GM19025 (cell line): ENCODE results near the gene DEPDC5.

Source experiments
- ATAC-seq: cut with Tn5 transposase; IDR thresholded peaks from one replicate; pipeline ENCODE4 v1.9.1; 2021; ENCODE audit warnings: mild to moderate bottlenecking, low read depth, moderate library complexity; ENCODE audit not compliant: unreplicated experiment

Gene DEPDC5

DNA sequence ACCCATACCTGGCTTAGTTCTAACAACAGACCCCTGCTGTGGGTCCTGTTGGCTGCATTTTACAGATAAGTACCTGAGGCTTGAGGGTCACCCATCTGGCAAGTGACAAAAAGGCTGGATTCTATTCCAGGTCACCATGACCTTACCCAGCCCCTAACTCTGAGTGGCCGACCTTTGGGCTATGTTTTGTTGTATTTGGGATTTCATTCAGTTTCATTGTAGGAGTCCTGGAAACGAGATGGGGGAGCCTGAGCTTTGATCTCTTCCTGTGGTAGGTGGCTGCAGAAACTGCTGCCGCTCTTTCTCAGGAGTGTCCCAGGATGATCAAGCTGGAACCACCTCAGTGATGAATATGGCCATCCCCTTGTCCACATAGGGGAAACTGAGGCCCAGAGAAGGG, 165.9 kb downstream of the DEPDC5 start:
- no peak for ATAC-seq

DNA sequence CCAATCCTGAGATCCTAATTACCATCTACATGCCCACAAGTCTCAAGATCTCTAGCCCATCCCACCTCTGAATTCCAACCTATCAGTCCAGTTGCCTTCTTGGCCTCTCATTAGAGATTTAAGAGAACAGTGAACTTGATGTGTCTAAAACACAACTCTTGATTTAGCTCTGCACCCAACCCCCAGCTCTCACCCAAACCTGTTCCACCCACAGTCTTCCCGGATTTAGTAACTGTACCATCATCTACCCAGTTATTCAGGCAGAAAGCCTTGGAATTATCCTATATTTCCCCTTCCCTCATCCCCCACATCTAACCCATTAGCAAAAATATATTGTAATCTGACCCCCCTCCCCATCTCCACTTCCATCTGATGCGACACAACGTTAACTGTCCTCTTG, 166.5 kb downstream of the DEPDC5 start:
- ATAC-seq, result no peak

DNA sequence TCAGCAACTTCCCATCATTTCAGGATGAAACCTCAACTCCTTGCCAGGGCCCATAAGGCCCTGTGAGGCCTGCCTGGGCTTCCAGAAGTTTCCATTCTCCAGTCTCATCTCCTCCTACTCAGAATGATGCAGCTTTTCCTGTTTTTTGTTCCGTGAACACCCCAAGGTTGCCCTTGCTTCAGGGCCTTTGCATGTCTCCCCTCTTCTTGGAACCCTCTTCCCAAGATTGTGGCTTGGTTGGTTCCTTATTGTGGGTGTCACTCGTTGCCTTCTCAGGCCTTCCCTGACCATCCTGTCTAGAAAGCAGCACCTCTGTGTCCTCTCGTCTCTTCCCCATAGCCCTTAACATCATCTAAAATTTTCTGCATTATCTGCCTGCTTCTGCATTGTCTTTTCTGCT, 167.3 kb downstream of the DEPDC5 start:
- no peak for ATAC-seq

DNA sequence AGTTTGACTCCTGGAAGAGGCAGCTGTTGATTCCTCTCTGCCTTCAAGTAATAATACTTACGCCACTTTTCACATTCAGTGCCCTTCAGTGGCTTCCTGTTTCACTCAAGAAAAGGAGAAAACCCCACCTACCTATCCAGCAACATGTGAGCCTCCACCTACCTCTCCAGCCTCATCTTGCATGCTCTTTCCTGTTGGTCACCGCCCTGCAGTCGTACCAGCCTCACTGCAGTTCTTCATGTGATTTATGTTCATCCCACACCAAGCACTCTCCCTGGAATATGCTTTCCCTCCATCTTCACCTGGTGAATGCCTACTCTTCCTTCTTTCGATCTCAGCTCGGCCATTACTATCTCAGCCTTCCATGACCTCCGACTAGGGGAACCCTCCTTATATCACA, 168.7 kb downstream of the DEPDC5 start:
- no peak for ATAC-seq

DNA sequence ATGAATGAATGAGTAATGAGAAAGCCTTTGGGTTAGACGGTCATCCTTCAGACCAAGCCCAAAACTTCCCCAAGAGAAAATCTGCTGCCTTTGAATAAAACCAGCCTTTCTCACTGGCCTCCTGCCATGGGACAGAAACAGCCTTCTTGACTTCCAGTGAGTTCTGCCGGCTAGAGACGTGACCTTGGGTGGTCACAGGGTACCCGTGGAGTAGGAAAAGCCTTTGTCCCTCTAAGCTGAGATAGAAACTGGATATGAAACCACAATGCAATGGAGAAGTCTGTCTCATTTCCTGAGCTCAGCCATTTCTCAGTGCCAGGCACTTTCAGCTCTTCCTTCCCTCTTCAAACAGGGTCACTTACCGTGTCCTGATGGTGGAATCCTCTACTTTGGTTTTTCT, 169.3 kb downstream of the DEPDC5 start:
- ATAC-seq, result no peak

DNA sequence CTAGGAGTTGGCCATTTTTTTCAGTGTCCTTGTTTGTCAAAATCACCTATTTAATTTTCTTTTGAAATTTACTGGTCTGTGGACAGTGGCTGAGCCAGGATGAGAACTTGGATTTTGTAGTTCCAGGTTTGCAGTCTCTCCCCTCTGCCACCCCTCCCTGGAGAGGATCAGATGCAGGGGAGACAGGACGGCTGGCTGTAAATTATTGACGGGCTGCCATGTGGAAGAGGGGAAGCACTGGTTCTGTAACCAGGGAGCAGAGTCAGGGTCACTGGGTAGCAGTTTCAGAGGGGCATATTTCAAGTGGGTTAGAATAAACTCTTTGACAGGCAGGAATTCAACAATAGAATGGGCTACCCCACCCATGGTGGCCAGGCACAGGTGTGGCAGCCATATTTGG, 169.9 kb downstream of the DEPDC5 start:
- no peak for ATAC-seq

DNA sequence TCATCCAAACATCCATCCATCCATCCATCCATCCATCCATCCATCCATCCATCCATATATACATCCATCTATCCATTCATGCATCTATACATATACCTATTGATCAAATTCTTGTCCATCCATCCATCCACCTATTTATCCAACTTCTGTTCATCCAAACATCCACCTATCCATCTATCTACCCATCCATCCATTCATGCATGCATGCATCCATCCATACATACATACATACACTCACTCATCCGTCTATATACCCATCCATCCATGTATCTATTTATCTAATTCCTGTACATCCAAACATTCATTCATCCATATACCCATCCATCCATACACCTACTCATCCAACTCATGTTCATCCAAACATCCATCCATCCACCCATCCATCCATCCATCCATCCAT, 171.2 kb downstream of the DEPDC5 start:
- ATAC-seq, result no peak

DNA sequence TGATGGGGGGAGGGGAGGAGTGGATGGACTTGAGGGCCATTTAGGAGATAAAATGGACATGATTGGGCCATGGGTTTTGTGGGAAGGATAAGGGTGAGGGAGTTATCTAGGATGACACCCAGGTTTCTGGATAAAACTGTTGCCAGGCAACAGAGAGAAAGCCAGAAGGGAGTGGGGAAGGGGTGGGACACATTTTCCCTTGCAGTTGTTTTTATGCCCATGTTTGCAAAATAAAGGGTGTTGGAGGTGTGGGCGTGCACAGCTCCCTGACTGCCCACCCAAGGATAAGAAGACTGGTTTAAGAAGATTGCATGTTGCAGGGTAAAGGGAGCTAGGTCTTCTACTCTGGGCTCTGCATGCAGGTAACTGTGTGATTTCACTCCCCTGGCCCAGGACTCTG, 172.2 kb downstream of the DEPDC5 start:
- no peak for ATAC-seq

DNA sequence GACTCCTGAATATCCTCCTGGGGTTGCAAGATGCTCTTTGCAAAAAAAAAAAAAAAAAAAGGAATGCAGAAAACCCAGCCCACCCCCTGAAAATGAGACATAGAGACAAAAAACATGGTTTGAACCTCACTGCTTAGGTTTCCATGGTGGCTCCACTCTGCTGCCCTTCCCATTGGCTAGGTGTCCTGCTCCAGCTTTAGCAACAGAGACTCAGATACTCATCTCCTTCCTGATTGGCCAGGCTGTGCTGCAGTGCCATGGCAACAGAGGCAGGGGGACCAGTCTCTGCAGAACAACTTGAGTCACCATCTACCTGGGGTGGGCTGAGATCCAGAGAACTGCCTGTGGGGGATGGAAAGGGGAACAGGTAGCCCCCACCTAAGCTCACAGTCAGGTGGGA, 173.2 kb downstream of the DEPDC5 start:
- ATAC-seq, result no peak

DNA sequence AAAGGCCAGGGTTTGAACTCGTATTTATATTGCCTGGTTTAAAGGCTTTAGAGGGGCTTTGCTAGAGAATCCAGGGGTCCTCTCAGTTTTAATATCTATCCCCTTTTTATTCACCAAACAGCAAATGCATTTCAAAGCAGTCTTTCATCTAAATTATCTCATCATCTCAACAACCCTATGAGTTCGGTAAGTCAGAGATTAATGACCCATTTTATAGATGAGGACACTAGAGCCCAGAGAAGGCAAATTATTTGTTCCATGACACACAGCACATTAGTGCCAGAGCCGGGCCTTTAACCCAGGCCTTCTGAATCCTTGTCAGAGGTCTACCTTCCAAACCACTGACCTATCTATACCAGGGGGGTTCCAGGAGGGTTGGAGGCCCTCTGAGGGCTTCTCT, 173.7 kb downstream of the DEPDC5 start:
- ATAC-seq, result no peak

DNA sequence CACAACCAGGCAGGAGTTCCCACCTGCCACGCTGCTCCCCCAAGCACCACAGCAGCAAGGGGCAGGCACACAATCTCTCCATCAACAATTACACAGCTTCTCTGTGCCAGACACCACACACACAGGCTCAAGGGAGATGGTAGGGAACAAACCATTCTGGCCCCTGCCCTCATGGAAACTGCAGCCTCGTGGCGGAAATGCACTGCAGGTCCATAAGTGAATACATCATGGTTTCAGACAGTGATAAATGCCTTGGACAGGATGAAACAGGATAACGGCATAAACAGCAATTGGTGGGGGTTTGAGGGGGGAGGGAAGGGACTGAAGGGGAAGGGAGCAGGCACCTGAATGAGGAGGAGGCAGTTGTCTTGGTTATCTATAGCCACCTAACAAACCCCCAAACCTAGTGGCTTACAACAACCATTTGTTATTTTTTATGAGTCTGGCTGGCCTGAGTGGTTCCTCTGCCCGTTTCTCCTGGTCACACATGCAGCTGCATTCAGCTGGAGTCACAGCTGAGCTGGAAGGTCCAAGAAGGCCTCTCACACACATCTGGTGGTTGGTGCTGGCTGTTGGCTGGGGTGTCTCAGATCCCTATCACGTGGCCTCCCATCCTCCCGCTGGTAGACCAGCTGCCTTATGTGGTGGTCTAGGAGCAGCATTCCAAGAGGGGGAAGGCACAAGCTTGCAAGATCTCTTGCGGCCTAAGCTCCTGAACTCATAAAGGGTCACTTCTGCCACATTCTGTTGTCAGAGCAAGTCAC, 175.5 kb downstream of the DEPDC5 start:
- ATAC-seq, result no peak

DNA sequence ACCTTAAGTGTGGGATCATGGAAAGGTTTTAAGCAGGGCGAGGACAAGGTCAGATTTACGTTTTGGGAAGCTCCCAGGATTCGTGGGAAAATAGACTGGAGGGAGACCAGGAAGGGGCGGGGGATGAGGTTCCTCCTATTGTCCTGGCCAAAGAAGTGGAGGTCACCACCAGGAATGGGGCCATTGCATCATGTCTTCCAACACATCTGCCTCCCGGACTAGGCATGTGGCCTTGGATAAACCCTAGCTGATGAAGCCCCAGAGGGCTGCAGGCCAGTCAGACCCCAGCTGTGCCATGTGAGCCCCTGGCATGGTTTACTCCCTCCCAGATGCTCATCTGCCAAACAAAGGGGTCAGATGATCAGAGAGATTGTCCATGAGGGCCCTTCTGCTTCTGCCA, 179.0 kb downstream of the DEPDC5 start:
- ATAC-seq, result no peak

DNA sequence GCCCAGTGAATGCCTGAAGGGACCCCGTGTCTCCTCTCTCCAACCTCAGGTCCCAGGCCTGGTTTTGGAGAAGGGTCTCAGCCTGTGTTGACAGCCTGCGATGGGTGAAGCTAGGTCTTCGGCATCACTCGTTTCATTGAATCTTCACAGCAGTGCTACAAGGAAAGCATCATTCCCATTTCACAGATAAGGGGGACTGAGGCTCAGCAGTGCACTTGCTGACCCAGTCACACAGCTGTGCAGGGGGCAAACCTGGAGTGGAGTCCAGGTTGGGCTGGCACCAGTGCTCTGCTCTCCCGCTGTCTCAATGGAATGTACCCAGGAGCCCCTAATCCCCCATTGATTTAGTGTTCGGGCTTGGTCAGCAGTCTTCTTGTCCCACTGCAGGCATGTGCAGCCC, 179.6 kb downstream of the DEPDC5 start:
- no peak for ATAC-seq

DNA sequence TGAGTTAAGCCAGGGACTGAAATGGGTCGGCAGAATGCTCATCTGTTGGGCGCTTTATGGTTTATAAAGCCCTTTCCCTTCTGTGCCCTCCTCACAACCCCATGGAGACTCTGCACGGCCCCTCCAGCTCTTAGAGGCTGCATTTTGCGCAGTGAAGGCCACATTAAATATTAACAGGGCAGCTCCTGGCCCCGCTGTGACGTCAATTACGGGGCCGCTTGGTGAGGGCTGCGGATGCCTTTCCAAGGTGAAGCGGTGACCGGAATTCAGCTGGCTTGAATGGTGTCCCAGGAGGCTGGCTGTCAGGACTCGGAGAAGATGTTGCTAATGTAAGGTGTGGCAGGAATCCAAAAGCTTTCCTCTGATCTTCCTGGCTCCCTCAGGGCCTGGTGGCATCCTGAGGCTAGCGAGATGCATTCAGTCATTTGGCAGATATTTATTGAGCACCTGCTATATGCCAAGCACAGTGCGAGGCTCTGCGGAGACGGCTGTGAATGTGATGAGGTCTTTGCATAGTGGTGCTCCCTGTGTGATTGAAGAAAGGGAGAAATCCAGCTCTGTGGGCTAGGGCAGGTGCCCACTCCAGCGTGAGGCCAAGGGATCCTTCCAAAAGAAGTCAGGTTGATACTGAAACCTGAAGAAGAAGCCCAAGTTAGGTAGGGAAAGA, 180.1 kb downstream of the DEPDC5 start:
- ATAC-seq, result no peak

DNA sequence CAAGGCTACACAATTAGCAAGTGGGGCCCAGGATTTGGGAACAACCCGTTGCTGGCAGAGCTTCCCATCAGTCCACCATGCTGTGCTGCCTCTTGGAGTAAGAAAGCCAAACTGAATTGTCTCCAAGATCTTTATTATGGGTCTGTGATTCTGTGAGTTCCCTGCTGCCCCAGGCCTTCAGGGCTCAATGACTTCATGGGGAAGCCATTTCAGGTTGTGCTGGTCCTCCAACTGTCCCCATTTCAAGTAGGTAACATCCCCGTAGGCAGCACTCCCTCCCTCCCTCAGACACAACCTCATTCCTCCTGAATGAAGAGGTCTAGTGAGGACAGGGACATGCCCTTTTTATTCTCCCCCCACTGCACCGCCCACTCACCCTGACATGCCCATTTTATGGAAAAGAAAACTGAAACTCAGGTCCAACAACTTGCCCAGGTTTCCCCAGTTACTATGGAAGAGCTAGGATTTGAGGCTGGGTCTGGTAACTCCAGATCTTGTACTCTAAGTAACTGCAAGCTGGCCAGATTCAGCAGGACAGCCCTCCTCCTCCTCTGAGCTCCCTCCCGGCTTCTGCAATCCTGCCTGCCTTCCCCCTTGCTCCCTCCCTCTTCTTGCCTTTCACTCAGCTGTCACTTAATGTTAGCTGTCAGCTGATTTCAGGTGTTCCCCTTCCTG, 182.3 kb downstream of the DEPDC5 start:
- ATAC-seq, result no peak

DNA sequence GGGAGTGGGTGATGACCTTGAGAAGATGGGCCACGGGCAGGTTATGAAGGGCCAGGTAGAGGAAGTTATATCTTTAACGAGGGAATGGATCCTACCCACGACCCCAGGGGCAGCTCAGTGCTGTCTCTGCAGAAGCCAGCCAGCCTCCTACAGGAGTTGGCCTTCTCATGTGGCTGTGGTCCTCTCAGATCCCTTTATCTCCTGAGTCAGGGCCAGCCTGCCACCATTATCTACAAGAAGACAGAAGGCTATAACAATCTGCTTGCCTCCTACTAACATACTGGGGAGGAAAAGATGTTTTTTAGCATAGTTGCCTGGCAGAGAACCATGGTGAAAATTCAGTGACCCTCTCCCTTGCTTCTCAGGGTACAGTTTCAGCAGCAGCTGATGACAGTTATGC, 183.5 kb downstream of the DEPDC5 start:
- no peak for ATAC-seq

DNA sequence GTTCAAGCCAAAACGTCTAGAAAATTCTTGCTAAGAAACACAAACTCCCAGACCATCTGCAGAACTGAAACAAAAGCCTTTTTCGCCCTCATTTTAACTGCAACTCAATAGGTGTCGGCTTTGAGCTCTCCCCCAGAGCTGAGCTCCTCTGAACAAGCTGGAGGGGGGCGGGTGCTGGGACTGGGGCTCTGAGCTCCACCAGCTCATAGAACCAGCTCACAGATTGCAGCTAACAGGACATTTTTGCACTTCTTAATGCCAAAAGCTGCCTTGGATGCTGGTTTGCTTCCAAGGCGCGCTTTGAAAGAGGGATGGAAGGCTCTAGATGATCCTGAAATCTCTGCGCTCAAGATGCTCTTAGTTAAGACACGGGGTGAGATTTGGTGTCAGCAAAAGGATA, 184.5 kb downstream of the DEPDC5 start:
- ATAC-seq, result no peak

DNA sequence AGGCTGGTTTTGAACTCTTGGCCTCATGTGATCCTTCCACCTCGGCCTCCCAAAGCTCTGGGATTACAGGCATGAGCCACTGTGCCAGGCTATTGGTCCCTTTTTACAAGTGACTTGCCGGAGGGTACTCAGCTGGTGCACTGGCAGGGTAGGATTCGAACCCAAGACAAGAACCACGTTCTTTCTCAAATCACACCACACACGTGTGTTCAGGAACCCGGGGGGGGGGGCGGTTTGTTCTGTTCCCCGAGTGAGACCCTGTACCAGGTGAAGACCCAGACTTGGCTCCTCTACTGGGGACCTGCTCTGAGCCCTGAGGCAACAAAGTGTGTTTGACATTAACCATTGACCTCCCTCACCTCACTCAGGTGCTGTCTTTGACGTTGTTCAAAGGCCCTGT, 186.7 kb downstream of the DEPDC5 start:
- ATAC-seq, result no peak

DNA sequence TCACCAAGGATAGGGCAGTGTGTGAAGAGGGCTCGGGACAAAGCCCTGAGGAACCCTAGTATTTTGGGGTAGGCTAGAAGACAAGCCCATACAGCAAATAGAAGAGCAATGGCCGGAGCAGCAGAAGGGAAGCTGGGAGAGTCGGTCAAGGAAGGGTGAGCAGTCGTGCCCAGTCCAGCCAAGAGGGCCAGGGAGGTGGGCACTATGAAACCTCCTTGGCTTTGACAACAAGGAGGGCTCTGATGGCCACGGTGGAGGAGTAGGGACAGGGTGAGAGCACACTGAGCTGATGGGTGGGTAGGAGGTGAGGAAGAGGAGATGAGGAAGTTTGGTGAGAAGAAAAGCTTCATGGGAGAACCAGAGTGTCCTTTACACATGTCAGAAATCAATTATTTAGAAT, 188.3 kb downstream of the DEPDC5 start:
- ATAC-seq, result no peak

DNA sequence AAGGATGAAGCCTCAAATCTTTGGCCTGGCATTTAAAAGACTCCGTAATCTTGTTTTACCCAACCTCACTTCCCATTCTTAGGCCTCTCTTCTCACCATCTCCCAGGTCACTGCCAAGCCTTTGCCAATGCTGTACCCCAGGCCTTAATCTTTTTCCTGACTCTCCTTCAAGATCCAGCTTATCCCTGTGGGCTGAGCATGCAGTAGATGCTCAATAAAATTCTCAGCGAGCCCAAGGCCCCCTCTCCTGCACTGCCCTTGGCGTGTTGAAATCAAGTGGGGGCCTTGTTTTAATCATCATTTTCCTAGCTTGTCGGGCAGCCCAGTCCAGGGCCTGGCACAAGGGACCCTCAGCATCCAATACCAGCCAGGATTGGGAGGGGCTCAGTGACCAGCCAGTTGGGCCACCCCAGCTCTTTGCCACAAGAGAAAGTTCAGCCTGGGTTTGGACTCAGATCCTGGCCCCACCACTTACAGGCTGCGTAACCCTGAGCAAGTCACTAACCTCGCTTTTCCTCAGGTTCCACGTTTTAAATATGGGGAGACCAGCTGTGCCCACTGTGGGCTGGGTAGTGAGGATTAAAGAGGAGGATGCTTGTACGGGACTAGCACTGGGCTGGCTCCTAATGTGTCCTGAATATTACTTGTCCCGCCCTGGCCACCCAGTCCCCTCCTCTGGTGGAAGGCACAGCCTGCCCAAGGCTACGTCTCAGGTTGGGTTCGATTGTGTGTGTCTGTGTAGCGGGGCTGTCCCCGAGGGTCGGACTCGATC, 189.6 kb downstream of the DEPDC5 start:
- ATAC-seq, result no peak
